Measurements from ENCODE around the gene NRP2. TPM values are rescaled to one million over a fixed set of nuclear protein-coding genes. Genes with fewer than 3 reads are reported as not detected.

The NRP2 gene
- total and polyA plus RNA-seq, 2 of the 13 experiments (the other 11 are each of a cell fraction or from before 2014, with no cell fraction given) = 0.65 to 1.4 TPM

- ChIA-PET CTCF (ENCODE audit: low intra/inter-chr PET ratio, low total read pairs) (interaction anchor here (1.0 to 2.6 kb wide), 5 partner anchors 35 to 172 kb away, joined by 4 to 38 read pairs (median 22); no protein-coding TSS in a partner anchor), POLR2A (no interaction called here)
- Histone ChIP-seq H2AFZ (ENCODE audit: low read length) (no peak overlapping the region), H3K27ac (ENCODE audit: extremely low read length, insufficient read depth, low read length) (no peak overlapping the region), H3K9ac (ENCODE audit: insufficient read depth, low read depth, low read length) (no peak overlapping the region), H3K36me3 (replicated peaks in 1 of 2; ENCODE audit: control insufficient read depth in 1 of 2, insufficient read depth in 2 of 2, low read length in 2 of 2) (no peaks in the 10 kb centered on the region), H3K4me1 (ENCODE audit: insufficient read depth, low read length) (no peaks in the 10 kb centered on the region), H4K20me1 (ENCODE audit: insufficient read depth, low read length) (no peaks in the 10 kb centered on the region), H3K79me2 (ENCODE audit: insufficient read depth, low read length) (no peaks in the 10 kb centered on the region), H3K4me2 (ENCODE audit: low read depth, low read length) (no peak overlapping the region), H3K27me3 (ENCODE audit: control insufficient read depth in 1 of 2, insufficient read depth in 2 of 2, low read length in 2 of 2) (peaks cover 0 to 6% of the 10 kb centered on the region in 2 experiments; a peak in 2 of 5 replicates), H3K9me3 (ENCODE audit: low read length) (no peaks in the 10 kb centered on the region), H3K4me3 (replicated peaks in 1 of 3; ENCODE audit: insufficient read depth in 1 of 3, low read depth in 2 of 3, low read length in 3 of 3) (no peak overlapping the region)
- DNase-seq (ENCODE audit: low spot score) (peak; percentile 62), FAIRE-seq (peak; percentile 92), ATAC-seq (peak; percentile 98)
- 50% methylated on average over 19 of the region's 19 CpGs for WGBS (ENCODE audit: low lambda C conversion rate)
- intact Hi-C loops (cut with micrococcal nuclease; ENCODE audit: unreplicated experiment) = loop anchor here (1.0 kb wide), 3 partner anchors 37 to 149 kb away; no protein-coding TSS in a partner anchor
- in situ Hi-C loops (cut with HindIII; ENCODE audit: extremely low pct_ligation_motif_present, low pct_unique_long_range_greater_than_20kb) = loop anchor here (5.0 kb wide), 2 partner anchors 36 to 111 kb away; no protein-coding TSS in a partner anchor
- no TSS peak for BruUV-seq (replicated peaks)
- TF ChIP-seq THAP9 (CRISPR knock-in tag; IDR thresholded peaks at IDR 0.05; ENCODE audit: borderline replicate concordance) (peak; percentile 46; the same call in 1 of the 2 replicates), PAF1 (CRISPR knock-in tag; IDR thresholded peaks at IDR 0.05) (no peak), ISL2 (CRISPR knock-in tag; IDR thresholded peaks at IDR 0.05) (peak; percentile 40; the same call in 1 of the 2 replicates), ZMYM4 (CRISPR knock-in tag; IDR thresholded peaks at IDR 0.05) (peak; percentile 53; the same call in 1 of the 2 replicates), ZNF124 (CRISPR knock-in tag; IDR thresholded peaks at IDR 0.05) (0 out of 2 replicates have a peak, but pooled peaks have one; percentile 54), NR2C2 (CRISPR knock-in tag; IDR thresholded peaks at IDR 0.05; ENCODE audit: borderline replicate concordance) (no peak), BRD4 (CRISPR knock-in tag; IDR thresholded peaks at IDR 0.05) (0 out of 2 replicates have a peak, but pooled peaks have one; percentile 28), KLF13 (CRISPR knock-in tag; IDR thresholded peaks at IDR 0.05) (0 out of 2 replicates have a peak, but pooled peaks have one; percentile 58), MAZ (IDR thresholded peaks at IDR 0.05; ENCODE audit: borderline replicate concordance, low read depth, low read length) (no peak), MAZ (CRISPR knock-in tag; IDR thresholded peaks at IDR 0.05; ENCODE audit: low read depth) (peak; percentile 67; the same call in 1 of the 2 replicates), HDAC2 (CRISPR knock-in tag; IDR thresholded peaks at IDR 0.05) (peak; percentile 47; the same call in 1 of the 2 replicates), CEBPG (CRISPR knock-in tag; IDR thresholded peaks at IDR 0.05) (peak; percentile 90), PITX1 (CRISPR knock-in tag; IDR thresholded peaks at IDR 0.05) (peak; percentile 60; the same call in 1 of the 2 replicates), HNRNPLL (IDR thresholded peaks at IDR 0.05; ENCODE audit: low read depth, low read length, poor library complexity, severe bottlenecking) (peak; percentile 58), BCL3 (CRISPR knock-in tag; IDR thresholded peaks at IDR 0.05) (0 out of 2 replicates have a peak, but pooled peaks have one; percentile 42), MTA1 (CRISPR knock-in tag; IDR thresholded peaks at IDR 0.05; ENCODE audit: borderline replicate concordance) (no peak), STAG1 (CRISPR knock-in tag; IDR thresholded peaks at IDR 0.05) (peak; percentile 96), ZBTB7A (CRISPR knock-in tag; IDR thresholded peaks at IDR 0.05) (peak; percentile 17; the same call in 1 of the 2 replicates), BORCS8-MEF2B (CRISPR knock-in tag; IDR thresholded peaks at IDR 0.05) (peak; percentile 93), ZNF768 (CRISPR knock-in tag; IDR thresholded peaks at IDR 0.05) (peak; percentile 71; the same call in 1 of the 2 replicates), ZBTB7B (CRISPR knock-in tag; IDR thresholded peaks at IDR 0.05) (0 out of 2 replicates have a peak, but pooled peaks have one; percentile 57), ZNF567 (CRISPR knock-in tag; IDR thresholded peaks at IDR 0.05; ENCODE audit: borderline replicate concordance) (peak; percentile 69; the same call in 1 of the 2 replicates), KLF16 (CRISPR knock-in tag; IDR thresholded peaks at IDR 0.05) (no peak)
Observed at GRCh38 chr2:205776139-205776538, 93.8 kb downstream of the NRP2 start.
